Measurements from ENCODE around the gene KRT79. TPM values are rescaled to one million over a fixed set of nuclear protein-coding genes. Genes with fewer than 3 reads are reported as not detected.

The KRT79 gene
- total RNA-seq, 1 donor from 2014 or later = not detected

DNA sequence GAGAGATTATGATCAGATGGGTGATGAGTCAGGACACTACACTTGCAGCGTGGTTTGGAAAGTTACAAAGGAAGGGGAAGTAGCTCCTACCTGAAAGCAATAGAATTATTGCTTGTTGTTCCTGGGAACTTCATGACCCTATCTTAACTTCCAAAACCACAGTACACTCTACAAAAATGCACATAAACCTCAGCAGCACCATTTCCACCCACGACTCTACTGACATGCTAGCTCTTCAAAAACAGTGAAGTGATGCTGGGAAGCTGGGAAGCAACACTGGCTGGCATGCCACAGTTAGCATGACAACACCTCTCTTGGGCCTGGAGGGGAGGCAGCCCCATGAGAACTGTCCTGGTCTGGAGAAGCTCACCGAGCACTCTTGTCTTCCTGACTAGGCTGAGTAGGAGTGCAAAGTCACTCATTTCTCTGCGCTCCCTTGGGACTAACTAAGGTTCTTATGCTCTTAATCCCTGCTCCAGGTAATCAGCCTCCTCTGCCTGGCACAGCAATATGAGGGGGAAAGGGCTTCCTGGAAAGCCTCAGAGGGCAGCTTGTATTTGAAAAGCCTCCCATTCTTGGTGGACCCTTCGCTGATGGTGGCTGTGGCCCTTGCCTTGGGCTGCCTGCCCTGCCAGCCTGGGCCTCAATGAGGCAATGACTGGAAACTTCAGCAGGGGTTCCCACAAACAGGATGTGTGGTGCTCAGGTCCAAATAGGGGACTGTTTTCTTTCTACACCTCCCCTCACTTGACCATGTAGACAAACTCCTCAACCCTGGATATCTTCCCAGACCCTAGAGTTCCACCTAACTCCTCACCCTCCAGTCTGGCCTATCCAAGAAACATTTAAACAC is 39.4 kb downstream of the KRT79 start:
- Mint-ChIP-seq H3K4me3 (no peak overlapping the region), H3K36me3 (ENCODE audit: low read depth) (no peaks in the 10 kb centered on the region), H3K9me3 (no peaks in the 10 kb centered on the region), H3K4me1 (no peaks in the 10 kb centered on the region), H3K27me3 (ENCODE audit: low read depth) (no peaks in the 10 kb centered on the region), H3K27ac (ENCODE audit: unreplicated experiment) (no peak overlapping the region)
- DNase-seq (ENCODE audit: low read depth, low spot score) = no peak
- TF ChIP-seq, protein P1, sequence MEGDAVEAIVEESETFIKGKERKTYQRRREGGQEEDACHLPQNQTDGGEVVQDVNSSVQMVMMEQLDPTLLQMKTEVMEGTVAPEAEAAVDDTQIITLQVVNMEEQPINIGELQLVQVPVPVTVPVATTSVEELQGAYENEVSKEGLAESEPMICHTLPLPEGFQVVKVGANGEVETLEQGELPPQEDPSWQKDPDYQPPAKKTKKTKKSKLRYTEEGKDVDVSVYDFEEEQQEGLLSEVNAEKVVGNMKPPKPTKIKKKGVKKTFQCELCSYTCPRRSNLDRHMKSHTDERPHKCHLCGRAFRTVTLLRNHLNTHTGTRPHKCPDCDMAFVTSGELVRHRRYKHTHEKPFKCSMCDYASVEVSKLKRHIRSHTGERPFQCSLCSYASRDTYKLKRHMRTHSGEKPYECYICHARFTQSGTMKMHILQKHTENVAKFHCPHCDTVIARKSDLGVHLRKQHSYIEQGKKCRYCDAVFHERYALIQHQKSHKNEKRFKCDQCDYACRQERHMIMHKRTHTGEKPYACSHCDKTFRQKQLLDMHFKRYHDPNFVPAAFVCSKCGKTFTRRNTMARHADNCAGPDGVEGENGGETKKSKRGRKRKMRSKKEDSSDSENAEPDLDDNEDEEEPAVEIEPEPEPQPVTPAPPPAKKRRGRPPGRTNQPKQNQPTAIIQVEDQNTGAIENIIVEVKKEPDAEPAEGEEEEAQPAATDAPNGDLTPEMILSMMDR (conservative IDR thresholded peaks at IDR 0.05) = no peak

DNA sequence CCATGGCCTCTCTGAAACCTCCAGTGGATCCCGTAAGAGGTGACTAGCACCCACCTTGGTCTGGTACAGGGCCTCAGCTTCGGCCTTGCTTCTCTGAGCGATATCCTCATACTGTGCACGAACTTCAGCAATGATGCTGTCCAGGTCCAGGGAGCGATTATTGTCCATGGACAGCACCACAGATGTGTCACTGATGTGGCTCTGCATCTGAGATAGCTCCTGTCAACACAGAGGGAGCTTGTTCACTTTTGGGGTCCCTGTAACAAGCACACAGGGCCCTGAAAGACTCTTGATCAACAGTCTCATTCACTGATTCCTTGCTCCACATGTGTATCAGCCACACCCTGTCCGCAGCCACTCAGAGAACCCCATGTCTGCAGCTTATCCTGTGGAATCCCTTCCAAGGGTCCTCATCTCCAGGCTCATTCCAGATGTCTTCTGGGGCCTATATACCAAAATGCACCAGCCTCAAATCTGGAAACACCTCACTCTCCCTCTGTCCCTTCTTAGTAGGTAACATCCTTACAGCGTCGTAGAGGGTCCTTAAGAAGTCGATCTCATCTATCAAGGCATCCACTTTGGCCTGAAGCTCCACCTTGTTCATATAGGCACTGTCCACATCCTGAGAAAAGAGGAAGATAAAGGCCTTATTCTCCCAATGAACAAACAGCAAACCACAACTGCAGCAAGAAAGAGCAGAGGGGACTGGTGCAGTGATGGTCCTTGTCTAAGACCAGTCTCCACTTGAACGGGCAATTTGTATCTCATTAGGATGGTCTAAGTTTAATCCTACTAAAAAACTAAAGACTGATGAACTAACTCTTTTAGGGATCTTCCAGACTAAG is 41.7 kb downstream of the KRT79 start:
- TF ChIP-seq, protein P1 (conservative IDR thresholded peaks at IDR 0.05) = no peak
- Mint-ChIP-seq H3K36me3 (ENCODE audit: low read depth) (no peaks in the 10 kb centered on the region), H3K27me3 (ENCODE audit: low read depth) (peaks cover 4% of the 10 kb centered on the region), H3K9me3 (no peaks in the 10 kb centered on the region), H3K27ac (ENCODE audit: unreplicated experiment) (no peak overlapping the region), H3K4me1 (no peaks in the 10 kb centered on the region), H3K4me3 (no peak overlapping the region)
- DNase-seq (ENCODE audit: low read depth, low spot score) = no peak

DNA sequence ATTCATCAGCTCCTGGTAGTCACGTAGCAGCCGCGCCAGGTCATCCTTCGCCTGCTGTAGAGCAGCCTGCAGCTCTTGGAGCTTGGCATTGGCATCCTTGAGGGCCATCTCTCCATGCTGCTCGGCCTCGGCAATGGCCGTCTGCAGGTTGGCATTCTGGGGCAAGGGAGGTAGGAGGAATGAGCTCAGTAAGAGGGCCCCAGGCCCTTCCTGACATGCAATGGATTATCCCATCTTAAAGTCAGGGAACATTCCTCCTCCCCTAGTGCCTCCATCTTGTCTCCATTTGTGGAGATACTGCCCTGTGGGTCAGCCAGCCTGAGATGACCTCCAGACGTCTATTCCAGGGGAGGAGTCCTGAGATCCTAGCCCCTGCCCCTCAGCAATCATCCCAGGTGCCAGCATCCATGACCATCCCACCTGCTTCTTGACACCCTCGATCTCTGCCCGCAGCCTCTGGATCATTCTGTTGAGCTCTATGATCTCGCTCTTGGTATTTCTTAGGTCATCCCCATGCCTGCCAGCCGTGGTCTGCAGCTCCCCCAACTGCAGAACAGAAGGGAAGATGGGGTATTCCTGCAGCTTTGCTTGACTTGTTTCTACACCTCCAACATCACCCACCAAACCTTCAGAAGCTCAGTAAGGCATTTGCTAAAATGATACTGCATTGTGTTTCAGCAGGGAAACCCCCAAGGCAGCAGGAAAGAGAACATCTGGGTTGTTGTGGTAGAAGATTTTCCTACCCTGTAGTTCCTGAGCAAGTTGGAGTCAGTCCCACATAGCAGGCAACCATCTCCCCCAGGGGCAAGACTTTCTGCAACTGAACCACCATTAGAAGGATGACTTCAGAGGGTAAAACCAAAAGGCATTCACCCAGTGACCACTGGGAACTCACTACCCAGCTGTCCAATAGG is 42.6 kb downstream of the KRT79 start:
- Mint-ChIP-seq H3K27ac (ENCODE audit: unreplicated experiment) (no peak overlapping the region), H3K4me1 (no peaks in the 10 kb centered on the region), H3K4me3 (no peak overlapping the region), H3K36me3 (ENCODE audit: low read depth) (no peaks in the 10 kb centered on the region), H3K27me3 (ENCODE audit: low read depth) (peaks cover 4% of the 10 kb centered on the region), H3K9me3 (no peaks in the 10 kb centered on the region)
- no peak for DNase-seq (ENCODE audit: low read depth, low spot score)
- TF ChIP-seq, protein P1 (conservative IDR thresholded peaks at IDR 0.05) = no peak

- no peak for DNase-seq (ENCODE audit: low read depth, low spot score)
- Mint-ChIP-seq H3K27ac (ENCODE audit: unreplicated experiment) (no peak overlapping the region), H3K4me3 (no peak overlapping the region), H3K9me3 (no peaks in the 10 kb centered on the region), H3K36me3 (ENCODE audit: low read depth) (no peaks in the 10 kb centered on the region), H3K4me1 (no peaks in the 10 kb centered on the region), H3K27me3 (ENCODE audit: low read depth) (peaks cover 6% of the 10 kb centered on the region)
- TF ChIP-seq, protein P1 (conservative IDR thresholded peaks at IDR 0.05) = no peak
Observed at GRCh38 chr12:52790427-52791270, 43.5 kb downstream of the KRT79 start.
